Central memory CD4-positive, alpha-beta T cell (primary cell): ENCODE measurements around the gene NANOS2.

ENCODE experiments used
- DNase-seq: peaks from one replicate; pipeline ENCODE4 v3.0.0; 2022
- total RNA-seq, 3 experiments: gene quantifications; one replicate each; lab custom pipeline; 2026; lab: John Stamatoyannopoulos, UW

The NANOS2 gene
- total RNA-seq = 0 reads per million in 3 experiments

GRCh38 chr19:45913874-45914830, at the start of gene NANOS2:
TSS of gene NANOS2 (minus strand) at chr19:45914778. CDS start at chr19:45914693, 85 bp downstream.
- no peak for DNase-seq

- no peak for DNase-seq
Observed at GRCh38 chr19:45962021-45962420, 47.4 kb upstream of the NANOS2 start.

GRCh38 chr19:45960595-45961235, 46.1 kb upstream of the NANOS2 start:
- DNase-seq = no peak

GRCh38 chr19:45959517-45960025, 45.0 kb upstream of the NANOS2 start:
- no peak for DNase-seq

- DNase-seq = no peak
Observed at GRCh38 chr19:45958769-45959516, 44.4 kb upstream of the NANOS2 start.

- no peak for DNase-seq
Observed at GRCh38 chr19:45958320-45958719, 43.7 kb upstream of the NANOS2 start.

GRCh38 chr19:45955905-45956608, 41.5 kb upstream of the NANOS2 start:
- DNase-seq = no peak

GRCh38 chr19:45954156-45954555, 39.6 kb upstream of the NANOS2 start:
- no peak for DNase-seq

- no peak for DNase-seq
Observed at GRCh38 chr19:45953676-45954075, 39.1 kb upstream of the NANOS2 start.

- DNase-seq = no peak
Observed at GRCh38 chr19:45952686-45953505, 38.3 kb upstream of the NANOS2 start.

GRCh38 chr19:45952341-45952685, 37.7 kb upstream of the NANOS2 start:
- no peak for DNase-seq

GRCh38 chr19:45947926-45948325, 33.3 kb upstream of the NANOS2 start:
- no peak for DNase-seq

- no peak for DNase-seq
Observed at GRCh38 chr19:45940515-45940805, 25.9 kb upstream of the NANOS2 start.

GRCh38 chr19:45939792-45940514, 25.4 kb upstream of the NANOS2 start:
- DNase-seq = no peak

GRCh38 chr19:45938733-45939319, 24.2 kb upstream of the NANOS2 start:
- no peak for DNase-seq

- no peak for DNase-seq
Observed at GRCh38 chr19:45935267-45935666, 20.7 kb upstream of the NANOS2 start.

GRCh38 chr19:45934551-45935230, 20.1 kb upstream of the NANOS2 start:
- DNase-seq = no peak

GRCh38 chr19:45933759-45934158, 19.2 kb upstream of the NANOS2 start:
- DNase-seq = no peak

GRCh38 chr19:45931055-45931454, 16.5 kb upstream of the NANOS2 start:
- no peak for DNase-seq

GRCh38 chr19:45929247-45929646, 14.7 kb upstream of the NANOS2 start:
- no peak for DNase-seq
